RWPE2 (cell line): ENCODE data around the gene C22orf23.

Experiments used
- ATAC-seq: fragments of 200-7000 bp; cut with Tn5 transposase; 3 replicates; pipeline ENCODE4 v1.9.1; 2021; ENCODE audit warnings: low read depth
- DNase-seq: peaks from one replicate; pipeline ENCODE4 v3.0.0-alpha.2; 2020; ENCODE audit warnings: low spot score
- H3K27ac ChIP-seq: fragments of 450-650 bp; 2 replicates; pipeline ENCODE4 v1.5.1; 2017; ENCODE audit warnings: mild to moderate bottlenecking; ENCODE audit not compliant: poor library complexity, severe bottlenecking
- H3K27me3 ChIP-seq: fragments of 250-450 bp; sonication (Bioruptor Pico); 2 replicates; pipeline ENCODE4 v1.5.1; 2021; ENCODE audit warnings: mild to moderate bottlenecking, moderate library complexity; ENCODE audit not compliant: insufficient read depth, poor library complexity, severe bottlenecking
- H3K36me3 ChIP-seq: fragments of 250-450 bp; sonication (Bioruptor Pico); 2 replicates; pipeline ENCODE4 v1.5.1; 2020; ENCODE audit warnings: low read depth, mild to moderate bottlenecking, moderate library complexity
- H3K4me1 ChIP-seq: fragments of 250-450 bp; sonication (Bioruptor Pico); 2 replicates; pipeline ENCODE4 v1.5.1; 2021; ENCODE audit warnings: mild to moderate bottlenecking, moderate library complexity; ENCODE audit not compliant: insufficient read depth, poor library complexity, severe bottlenecking
- H3K4me3 ChIP-seq: fragments of 250-450 bp; sonication (Bioruptor Pico); 2 replicates; pipeline ENCODE4 v1.5.1; 2021; ENCODE audit warnings: mild to moderate bottlenecking, moderate library complexity; ENCODE audit not compliant: severe bottlenecking
- H3K9me3 ChIP-seq: fragments of 250-450 bp; sonication (Bioruptor Pico); 2 replicates; pipeline ENCODE4 v1.5.1; 2021; ENCODE audit warnings: mild to moderate bottlenecking, moderate library complexity; ENCODE audit not compliant: severe bottlenecking
- TF ChIP-seq, protein P1 (sequence below): fragments of 450-650 bp; IDR thresholded peaks from one replicate; pipeline ENCODE4 v1.5.1; 2017; ENCODE audit warnings: mild to moderate bottlenecking, moderate library complexity; ENCODE audit not compliant: poor library complexity, severe bottlenecking

The C22orf23 gene

GRCh38 chr22:37906364-37907008 lies 46.9 kb downstream of the C22orf23 start:
- no peaks in the 10 kb centered on the region for H3K9me3 ChIP-seq
- peaks cover 13% of the 10 kb centered on the region for H3K4me1 ChIP-seq
- H3K27me3 ChIP-seq = no peaks in the 10 kb centered on the region
- peak overlapping the region; percentile 97 for H3K4me3 ChIP-seq
- H3K27ac ChIP-seq = peak overlapping the region; percentile 99
- no peak for ATAC-seq
- H3K36me3 ChIP-seq = peaks cover 44% of the 10 kb centered on the region
- no peak for DNase-seq
- TF ChIP-seq, protein P1, sequence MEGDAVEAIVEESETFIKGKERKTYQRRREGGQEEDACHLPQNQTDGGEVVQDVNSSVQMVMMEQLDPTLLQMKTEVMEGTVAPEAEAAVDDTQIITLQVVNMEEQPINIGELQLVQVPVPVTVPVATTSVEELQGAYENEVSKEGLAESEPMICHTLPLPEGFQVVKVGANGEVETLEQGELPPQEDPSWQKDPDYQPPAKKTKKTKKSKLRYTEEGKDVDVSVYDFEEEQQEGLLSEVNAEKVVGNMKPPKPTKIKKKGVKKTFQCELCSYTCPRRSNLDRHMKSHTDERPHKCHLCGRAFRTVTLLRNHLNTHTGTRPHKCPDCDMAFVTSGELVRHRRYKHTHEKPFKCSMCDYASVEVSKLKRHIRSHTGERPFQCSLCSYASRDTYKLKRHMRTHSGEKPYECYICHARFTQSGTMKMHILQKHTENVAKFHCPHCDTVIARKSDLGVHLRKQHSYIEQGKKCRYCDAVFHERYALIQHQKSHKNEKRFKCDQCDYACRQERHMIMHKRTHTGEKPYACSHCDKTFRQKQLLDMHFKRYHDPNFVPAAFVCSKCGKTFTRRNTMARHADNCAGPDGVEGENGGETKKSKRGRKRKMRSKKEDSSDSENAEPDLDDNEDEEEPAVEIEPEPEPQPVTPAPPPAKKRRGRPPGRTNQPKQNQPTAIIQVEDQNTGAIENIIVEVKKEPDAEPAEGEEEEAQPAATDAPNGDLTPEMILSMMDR = peak; percentile 42

GRCh38 chr22:37905534-37906363 lies 47.7 kb downstream of the C22orf23 start, which contains the start of gene MICALL1:
TSS of gene MICALL1 (plus strand) at chr22:37906297. CDS start at chr22:37906423, 126 bp downstream.
- H3K4me3 ChIP-seq = peak within 1 kb of the TSS; percentile 97
- H3K4me1 ChIP-seq = peaks cover 13% of the 10 kb centered on the region
- H3K36me3 ChIP-seq = peaks cover 37% of the 10 kb centered on the region
- H3K27ac ChIP-seq = peak within 1 kb of the TSS; percentile 99
- TF ChIP-seq, protein P1 = peak; percentile 69
- ATAC-seq (peak; percentile 69), DNase-seq (peak; percentile 83)
- H3K27me3 ChIP-seq = no peaks in the 10 kb centered on the region
- H3K9me3 ChIP-seq = no peaks in the 10 kb centered on the region

- H3K4me3 ChIP-seq = peak overlapping the region; percentile 97
- TF ChIP-seq, protein P1 = no peak
- no peaks in the 10 kb centered on the region for H3K9me3 ChIP-seq
- peaks cover 28% of the 10 kb centered on the region for H3K36me3 ChIP-seq
- peaks cover 13% of the 10 kb centered on the region for H3K4me1 ChIP-seq
- peak overlapping the region; percentile 99 for H3K27ac ChIP-seq
- H3K27me3 ChIP-seq = no peaks in the 10 kb centered on the region
- DNase-seq (peak; percentile 95), ATAC-seq (peak; percentile 84)
Observed at GRCh38 chr22:37904572-37905533, 48.5 kb downstream of the C22orf23 start.

- Histone ChIP-seq H3K4me1 (peaks cover 52% of the 10 kb centered on the region), H3K27ac (peak overlapping the region; percentile 98), H3K27me3 (no peaks in the 10 kb centered on the region), H3K4me3 (no peak overlapping the region), H3K36me3 (no peaks in the 10 kb centered on the region), H3K9me3 (no peaks in the 10 kb centered on the region)
- DNase-seq (peak; percentile 97), ATAC-seq (peak; percentile 80)
- TF ChIP-seq, protein P1 = no peak
Observed at GRCh38 chr22:37898441-37899181, 54.8 kb downstream of the C22orf23 start.
